Astrocyte (in vitro differentiated cells and primary cell): ENCODE data around the gene TRPC4. TPM values are rescaled to one million over a fixed set of nuclear protein-coding genes. Genes with fewer than 3 reads are reported as not detected.

ENCODE experiments used
- DNase-seq: peaks from one replicate; pipeline ENCODE4 v3.0.0-alpha.2; 2010; ENCODE audit warnings: low read depth
- FAIRE-seq: peaks from 2 replicates; lab custom pipeline; 2011; peaks lifted over from hg19 to GRCh38; lab: Jason Lieb, UNC
- H2AFZ ChIP-seq: 2 replicates; pipeline ENCODE4 v1.6.0; 2012; ENCODE audit warnings: low read depth, low read length, inconsistent platforms
- H3K27ac ChIP-seq: 2 replicates; pipeline ENCODE4 v1.5.1; 2011; ENCODE audit warnings: low read depth, low read length, inconsistent platforms
- H3K27me3 ChIP-seq: 2 replicates; pipeline ENCODE4 v1.6.0; 2011; ENCODE audit warnings: low read length, inconsistent platforms; ENCODE audit not compliant: insufficient read depth
- H3K36me3 ChIP-seq: 2 replicates; pipeline ENCODE4 v1.5.1; 2011; ENCODE audit warnings: low read length, inconsistent platforms; ENCODE audit not compliant: insufficient read depth
- H3K4me1 ChIP-seq: 2 replicates; pipeline ENCODE4 v1.5.1; 2011; ENCODE audit warnings: low read length, inconsistent platforms; ENCODE audit not compliant: insufficient read depth
- H3K4me2 ChIP-seq: 2 replicates; pipeline ENCODE4 v1.6.0; 2012; ENCODE audit warnings: low read length, inconsistent platforms
- H3K4me3 ChIP-seq: 2 replicates; pipeline ENCODE4 v1.5.1; 2011; ENCODE audit warnings: low read depth, mild to moderate bottlenecking, low read length, inconsistent platforms; ENCODE audit not compliant: insufficient read depth
- H3K79me2 ChIP-seq: 2 replicates; pipeline ENCODE4 v1.6.0; 2012; ENCODE audit warnings: mild to moderate bottlenecking, low read length, inconsistent platforms; ENCODE audit not compliant: insufficient read depth
- H3K9ac ChIP-seq: 2 replicates; pipeline ENCODE4 v1.6.0; 2012; ENCODE audit warnings: mild to moderate bottlenecking, low read length, inconsistent platforms
- H3K9me3 ChIP-seq: 2 replicates; pipeline ENCODE4 v1.5.1; 2012; ENCODE audit warnings: low read depth, mild to moderate bottlenecking, low read length, inconsistent platforms; ENCODE audit not compliant: insufficient read depth
- H4K20me1 ChIP-seq: 2 replicates; pipeline ENCODE4 v1.6.0; 2012; ENCODE audit warnings: low read length, inconsistent platforms; ENCODE audit not compliant: insufficient read depth
- H3K27ac Mint-ChIP-seq: one replicate; pipeline ENCODE4 v1.8.0; 2021; ENCODE audit warnings: mild to moderate bottlenecking, mixed read lengths; ENCODE audit not compliant: unreplicated experiment
- H3K27me3 Mint-ChIP-seq: one replicate; pipeline ENCODE4 v1.8.0; 2021; ENCODE audit warnings: low read depth, mixed read lengths; ENCODE audit not compliant: unreplicated experiment
- H3K36me3 Mint-ChIP-seq: one replicate; pipeline ENCODE4 v1.8.0; 2021; ENCODE audit warnings: low read depth, mixed read lengths; ENCODE audit not compliant: unreplicated experiment
- H3K4me1 Mint-ChIP-seq: one replicate; pipeline ENCODE4 v1.8.0; 2021; ENCODE audit warnings: low read depth, mixed read lengths; ENCODE audit not compliant: unreplicated experiment
- H3K4me3 Mint-ChIP-seq: one replicate; pipeline ENCODE4 v1.8.0; 2021; ENCODE audit warnings: mild to moderate bottlenecking, moderate library complexity, mixed read lengths; ENCODE audit not compliant: unreplicated experiment
- H3K9me3 Mint-ChIP-seq: one replicate; pipeline ENCODE4 v1.8.0; 2021; ENCODE audit warnings: mild to moderate bottlenecking, mixed read lengths; ENCODE audit not compliant: unreplicated experiment
- CTCF ChIP-seq: IDR thresholded peaks from 2 replicates; pipeline ENCODE4 v1.5.1; 2011; ENCODE audit warnings: low read depth, mild to moderate bottlenecking, inconsistent platforms, low read length, moderate library complexity; ENCODE audit not compliant: insufficient read depth
- EZH2 ChIP-seq: IDR thresholded peaks from 2 replicates; pipeline ENCODE4 v1.6.1; 2012; ENCODE audit warnings: mild to moderate bottlenecking, low read length, inconsistent platforms; ENCODE audit not compliant: insufficient read depth
- total RNA-seq: library from RNA; stranded (reverse); gene quantifications from 2 replicates; pipeline ENCODE4 v1.2.1, GENCODE V29; 2021

The TRPC4 gene
- total RNA-seq, 1 donor from 2014 or later = 14.4 TPM

- peaks cover 23% of the 10 kb centered on the region for H3K4me1 ChIP-seq
- Mint-ChIP-seq H3K4me3 (no peak overlapping the region), H3K27ac (no peak overlapping the region), H3K4me1 (peaks cover 14% of the 10 kb centered on the region), H3K36me3 (no peaks in the 10 kb centered on the region), H3K27me3 (no peaks in the 10 kb centered on the region), H3K9me3 (no peaks in the 10 kb centered on the region)
- no peaks in the 10 kb centered on the region for H3K27me3 ChIP-seq
- no peak for FAIRE-seq
- H3K4me3 ChIP-seq = no peak overlapping the region
- peak overlapping the region; percentile 86 for H3K27ac ChIP-seq
- H3K9ac ChIP-seq = peak overlapping the region; percentile 74
- peak overlapping the region; percentile 52 for H3K4me2 ChIP-seq
- no peaks in the 10 kb centered on the region for H4K20me1 ChIP-seq
- no peaks in the 10 kb centered on the region for H3K9me3 ChIP-seq
- H3K79me2 ChIP-seq = no peaks in the 10 kb centered on the region
- TF ChIP-seq EZH2 (no peak), CTCF (no peak)
- H2AFZ ChIP-seq = no peak overlapping the region
- H3K36me3 ChIP-seq = no peaks in the 10 kb centered on the region
- DNase-seq = no peak
Measured at GRCh38 chr13:37682496-37682895, 187.1 kb downstream of the TRPC4 start.

- Histone ChIP-seq H3K4me3 (no peak overlapping the region), H3K79me2 (no peaks in the 10 kb centered on the region), H3K27me3 (no peaks in the 10 kb centered on the region), H3K4me1 (peaks cover 23% of the 10 kb centered on the region), H4K20me1 (no peaks in the 10 kb centered on the region), H3K27ac (peak overlapping the region; percentile 86), H3K9ac (peak overlapping the region; percentile 74), H2AFZ (peak overlapping the region; percentile 53), H3K36me3 (no peaks in the 10 kb centered on the region), H3K9me3 (no peaks in the 10 kb centered on the region), H3K4me2 (peak overlapping the region; percentile 52)
- peaks cover 14% of the 10 kb centered on the region for H3K4me1 Mint-ChIP-seq
- peak; percentile 26 for FAIRE-seq
- H3K27me3 Mint-ChIP-seq = no peaks in the 10 kb centered on the region
- H3K27ac Mint-ChIP-seq = peak overlapping the region; percentile 43
- no peak overlapping the region for H3K4me3 Mint-ChIP-seq
- H3K9me3 Mint-ChIP-seq = no peaks in the 10 kb centered on the region
- DNase-seq = peak; percentile 83
- no peaks in the 10 kb centered on the region for H3K36me3 Mint-ChIP-seq
- TF ChIP-seq EZH2 = no peak
Measured at GRCh38 chr13:37681281-37682032, 188.1 kb downstream of the TRPC4 start.

- TF ChIP-seq EZH2 = no peak
- TF ChIP-seq CTCF = no peak
- H3K27me3 ChIP-seq = no peaks in the 10 kb centered on the region
- H3K36me3 ChIP-seq = no peaks in the 10 kb centered on the region
- H2AFZ ChIP-seq = no peak overlapping the region
- no peaks in the 10 kb centered on the region for H4K20me1 ChIP-seq
- no peaks in the 10 kb centered on the region for H3K9me3 ChIP-seq
- H3K4me1 Mint-ChIP-seq = peaks cover 14% of the 10 kb centered on the region
- no peaks in the 10 kb centered on the region for H3K79me2 ChIP-seq
- no peaks in the 10 kb centered on the region for H3K9me3 Mint-ChIP-seq
- DNase-seq (no peak), FAIRE-seq (no peak)
- H3K4me3 Mint-ChIP-seq = no peak overlapping the region
- H3K9ac ChIP-seq = no peak overlapping the region
- no peaks in the 10 kb centered on the region for H3K27me3 Mint-ChIP-seq
- no peaks in the 10 kb centered on the region for H3K36me3 Mint-ChIP-seq
- H3K27ac ChIP-seq = no peak overlapping the region
- no peak overlapping the region for H3K4me3 ChIP-seq
- H3K27ac Mint-ChIP-seq = no peak overlapping the region
- H3K4me2 ChIP-seq = no peak overlapping the region
- H3K4me1 ChIP-seq = peaks cover 23% of the 10 kb centered on the region
Measured at GRCh38 chr13:37680137-37680536, 189.4 kb downstream of the TRPC4 start.
